Breast epithelium (tissue), 3 donors: Measurements from ENCODE around the gene NELL2.

Experiments used
- POLR2A ChIP-seq: fragments of 450-650 bp; IDR thresholded peaks from one replicate; pipeline ENCODE4 v1.6.1; 2016; ENCODE audit warnings: antibody characterized with exemption, mild to moderate bottlenecking, moderate library complexity
- POLR2AphosphoS5 ChIP-seq, 3 donors: sonication (generic); formaldehyde crosslinking; IDR thresholded peaks; one replicate each; pipeline ENCODE4 v1.6.1; 2017; ENCODE audit warnings: antibody characterized with exemption in 3 of 3
- TF ChIP-seq, protein P1 (sequence below), 3 donors: fragments of 450-650 bp; IDR thresholded peaks; one replicate each; pipeline ENCODE4 v1.5.1; 2016 to 2017; ENCODE audit warnings: antibody characterized with exemption in 3 of 3, mild to moderate bottlenecking in 3 of 3, moderate library complexity in 3 of 3

DNA sequence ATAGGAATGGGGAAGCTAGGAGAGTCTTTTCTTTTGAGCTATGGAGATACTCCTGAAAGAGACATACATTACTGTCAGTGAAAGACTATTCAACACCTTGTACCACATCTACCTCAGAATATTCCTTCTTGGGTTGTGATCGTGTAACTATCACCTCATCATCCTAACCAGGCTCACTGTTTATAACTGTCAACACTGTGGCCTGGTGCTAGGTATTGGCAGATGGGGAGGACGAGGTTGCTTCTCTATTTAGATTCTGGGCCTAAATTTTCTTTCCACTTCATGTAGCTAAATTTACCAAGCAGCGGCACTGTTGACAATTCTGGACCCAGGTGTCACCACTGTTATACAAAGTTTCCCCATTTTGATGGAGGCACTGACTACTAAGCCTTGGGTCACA is 354.4 kb downstream of the NELL2 start:
- TF ChIP-seq, protein P1, sequence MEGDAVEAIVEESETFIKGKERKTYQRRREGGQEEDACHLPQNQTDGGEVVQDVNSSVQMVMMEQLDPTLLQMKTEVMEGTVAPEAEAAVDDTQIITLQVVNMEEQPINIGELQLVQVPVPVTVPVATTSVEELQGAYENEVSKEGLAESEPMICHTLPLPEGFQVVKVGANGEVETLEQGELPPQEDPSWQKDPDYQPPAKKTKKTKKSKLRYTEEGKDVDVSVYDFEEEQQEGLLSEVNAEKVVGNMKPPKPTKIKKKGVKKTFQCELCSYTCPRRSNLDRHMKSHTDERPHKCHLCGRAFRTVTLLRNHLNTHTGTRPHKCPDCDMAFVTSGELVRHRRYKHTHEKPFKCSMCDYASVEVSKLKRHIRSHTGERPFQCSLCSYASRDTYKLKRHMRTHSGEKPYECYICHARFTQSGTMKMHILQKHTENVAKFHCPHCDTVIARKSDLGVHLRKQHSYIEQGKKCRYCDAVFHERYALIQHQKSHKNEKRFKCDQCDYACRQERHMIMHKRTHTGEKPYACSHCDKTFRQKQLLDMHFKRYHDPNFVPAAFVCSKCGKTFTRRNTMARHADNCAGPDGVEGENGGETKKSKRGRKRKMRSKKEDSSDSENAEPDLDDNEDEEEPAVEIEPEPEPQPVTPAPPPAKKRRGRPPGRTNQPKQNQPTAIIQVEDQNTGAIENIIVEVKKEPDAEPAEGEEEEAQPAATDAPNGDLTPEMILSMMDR (IDR thresholded peaks at IDR 0.05), result no peak
- TF ChIP-seq POLR2A (no peak), POLR2AphosphoS5 (IDR thresholded peaks at IDR 0.05) (no peak)
